ENCODE results near the gene TTYH2. TPM values are rescaled to one million over a fixed set of nuclear protein-coding genes. Genes with fewer than 3 reads are reported as not detected.
A peak's percentile ranks its signal among the peaks of the same experiment; 100 is the strongest.

Gene TTYH2
- total RNA-seq, 4 donors from 2014 or later = 22.6 to 37.2 (median 26.4) TPM

GRCh38 chr17:74215342-74215727, 2.0 kb downstream of the TTYH2 start:
- H3K4me1 ChIP-seq = peaks cover 0 to 63% (median 31%) of the 10 kb centered on the region in 4 donors
- H3K4me3 ChIP-seq = peak overlapping the region in 1 of 4 donors; percentile 6
- WGBS, 2 donors = 26 to 30% methylated on average over 6 of the region's 6 CpGs
- H3K27ac ChIP-seq = peak overlapping the region; percentile 66 to 89 (median 84)
- H3K9me3 ChIP-seq = no peaks in the 10 kb centered on the region
- H3K27me3 ChIP-seq = no peaks in the 10 kb centered on the region
- DNase-seq (ENCODE audit: low spot score in 2 of 2) = no peak
- peaks cover 0 to 7% (median 0%) of the 10 kb centered on the region in 3 donors for H3K36me3 ChIP-seq
- TF ChIP-seq EP300 (IDR thresholded peaks at IDR 0.05) = peak in 1 of 2 donors; percentile 28
- no peak for TF ChIP-seq POLR2A (IDR thresholded peaks at IDR 0.05)

GRCh38 chr17:74216505-74216904, 3.1 kb downstream of the TTYH2 start:
- H3K27me3 ChIP-seq = no peaks in the 10 kb centered on the region
- no peak for DNase-seq (ENCODE audit: low spot score in 2 of 2)
- peaks cover 0 to 15% (median 0%) of the 10 kb centered on the region in 3 donors for H3K36me3 ChIP-seq
- H3K4me3 ChIP-seq = no peak overlapping the region
- 72 to 75% methylated on average over 5 of the region's 5 CpGs for WGBS, 2 donors
- peaks cover 0 to 52% (median 21%) of the 10 kb centered on the region in 4 donors for H3K4me1 ChIP-seq
- no peaks in the 10 kb centered on the region for H3K9me3 ChIP-seq
- H3K27ac ChIP-seq = peak overlapping the region in 1 of 4 donors; percentile 88
- TF ChIP-seq CTCF (IDR thresholded peaks at IDR 0.05) = no peak
- TF ChIP-seq EP300 (IDR thresholded peaks at IDR 0.05) = no peak
- TF ChIP-seq POLR2A (IDR thresholded peaks at IDR 0.05) = no peak

GRCh38 chr17:74217037-74217730, 3.8 kb downstream of the TTYH2 start:
- no peak for DNase-seq (ENCODE audit: low spot score in 2 of 2)
- Histone ChIP-seq H3K27me3 (no peaks in the 10 kb centered on the region), H3K9me3 (no peaks in the 10 kb centered on the region), H3K4me1 (peaks cover 0 to 45% (median 14%) of the 10 kb centered on the region in 4 donors), H3K36me3 (peaks cover 0 to 22% (median 0%) of the 10 kb centered on the region in 3 donors), H3K27ac (peak overlapping the region in 2 of 4 donors; percentile 28 to 88), H3K4me3 (no peak overlapping the region)
- TF ChIP-seq CTCF (IDR thresholded peaks at IDR 0.05) (no peak), EP300 (IDR thresholded peaks at IDR 0.05) (no peak), POLR2A (IDR thresholded peaks at IDR 0.05) (no peak)
- 66 to 71% methylated on average over 13 of the region's 13 CpGs for WGBS, 2 donors

GRCh38 chr17:74217888-74218287, 4.5 kb downstream of the TTYH2 start:
- peak overlapping the region in 1 of 4 donors; percentile 28 for H3K27ac ChIP-seq
- H3K9me3 ChIP-seq = no peaks in the 10 kb centered on the region
- TF ChIP-seq POLR2A (IDR thresholded peaks at IDR 0.05) (no peak), EP300 (IDR thresholded peaks at IDR 0.05) (no peak), CTCF (IDR thresholded peaks at IDR 0.05) (no peak)
- H3K4me1 ChIP-seq = peaks cover 0 to 38% (median 11%) of the 10 kb centered on the region in 4 donors
- no peak overlapping the region for H3K4me3 ChIP-seq
- H3K36me3 ChIP-seq = peaks cover 0 to 29% (median 0%) of the 10 kb centered on the region in 3 donors
- DNase-seq (ENCODE audit: low spot score in 2 of 2) = no peak
- WGBS, 2 donors = 62 to 63% methylated on average over 2 of the region's 2 CpGs
- H3K27me3 ChIP-seq = no peaks in the 10 kb centered on the region

- peaks cover 0 to 34% (median 0%) of the 10 kb centered on the region in 3 donors for H3K36me3 ChIP-seq
- TF ChIP-seq EP300 (IDR thresholded peaks at IDR 0.05) = no peak
- TF ChIP-seq POLR2A (IDR thresholded peaks at IDR 0.05) = no peak
- no peak for TF ChIP-seq CTCF (IDR thresholded peaks at IDR 0.05)
- H3K4me3 ChIP-seq = no peak overlapping the region
- no peaks in the 10 kb centered on the region for H3K9me3 ChIP-seq
- WGBS, 2 donors = 51 to 52% methylated on average over 8 of the region's 8 CpGs
- H3K4me1 ChIP-seq = peaks cover 0 to 38% (median 11%) of the 10 kb centered on the region in 4 donors
- no peaks in the 10 kb centered on the region for H3K27me3 ChIP-seq
- H3K27ac ChIP-seq = peak overlapping the region in 1 of 4 donors; percentile 13
- DNase-seq (ENCODE audit: low spot score in 2 of 2) = no peak
Observed at GRCh38 chr17:74218436-74218835, 5.1 kb downstream of the TTYH2 start.

Data from tibial nerve (tissue), 4 donors.